NCI-H2107 treated with DMSO at 0.1 percent for 48 hours (cell line): Measurements from ENCODE around the gene FIGNL2.
"Not testable (repeated sequence)": the region's sequence is repeated elsewhere in the genome, so short reads cannot be mapped to it uniquely, and the experiment has no call there.

Experiments
- DNase-seq: peaks from one replicate; lab custom pipeline; 2025; ENCODE audit not compliant: unreplicated experiment; lab: John Stamatoyannopoulos, UW

Gene FIGNL2

GRCh38 chr12:51837286-51837685 is 11.2 kb downstream of the FIGNL2 start:
- DNase-seq = no peak

- no peak for DNase-seq
These were observed 11.7 kb downstream of the FIGNL2 start for GRCh38 chr12:51836827-51837173.

GRCh38 chr12:51836041-51836826 is 12.3 kb downstream of the FIGNL2 start:
- DNase-seq = no peak

- DNase-seq = no peak
These were observed 14.1 kb downstream of the FIGNL2 start for GRCh38 chr12:51834411-51834810.

GRCh38 chr12:51833448-51834227 is 14.9 kb downstream of the FIGNL2 start:
- no peak for DNase-seq

GRCh38 chr12:51832354-51833107 is 16.0 kb downstream of the FIGNL2 start:
- no peak for DNase-seq

GRCh38 chr12:51831817-51832216 is 16.7 kb downstream of the FIGNL2 start:
- DNase-seq = not testable (repeated sequence)

- no peak for DNase-seq
These were observed 18.9 kb downstream of the FIGNL2 start for GRCh38 chr12:51829641-51830040.

- DNase-seq = no peak
These were observed 19.5 kb downstream of the FIGNL2 start for GRCh38 chr12:51829011-51829481.

- peak; percentile 71 for DNase-seq
These were observed 20.3 kb downstream of the FIGNL2 start for GRCh38 chr12:51827925-51828818.

- DNase-seq = no peak
These were observed 21.6 kb downstream of the FIGNL2 start for GRCh38 chr12:51826881-51827280.

- DNase-seq = no peak
These were observed 23.3 kb downstream of the FIGNL2 start for GRCh38 chr12:51825216-51825615.

GRCh38 chr12:51823875-51824565 is 24.5 kb downstream of the FIGNL2 start:
- peak; percentile 88 for DNase-seq

GRCh38 chr12:51822956-51823355 is 25.6 kb downstream of the FIGNL2 start:
- peak; percentile 90 for DNase-seq

- no peak for DNase-seq
These were observed 26.3 kb downstream of the FIGNL2 start for GRCh38 chr12:51822261-51822616.

GRCh38 chr12:51821440-51822260 is 26.9 kb downstream of the FIGNL2 start:
- DNase-seq = no peak

GRCh38 chr12:51820526-51821439 is 27.7 kb downstream of the FIGNL2 start:
- DNase-seq = peak; percentile 69
